GM19099 (cell line): ENCODE measurements around the gene EGFL7.

Experiments
- POLR2A ChIP-seq: IDR thresholded peaks from 3 replicates; pipeline ENCODE4 v1.6.1; 2011; ENCODE audit warnings: low read depth; ENCODE audit not compliant: insufficient read length; ENCODE audit errors: extremely low read depth

EGFL7 gene

GRCh38 chr9:136661641-136662325, 933 bp upstream of the EGFL7 start:
- no peak for TF ChIP-seq POLR2A

GRCh38 chr9:136662326-136662655, 425 bp upstream of the EGFL7 start:
- no peak for TF ChIP-seq POLR2A

- TF ChIP-seq POLR2A, result no peak
Observed at GRCh38 chr9:136664000-136664915, 1.5 kb downstream of the EGFL7 start.

GRCh38 chr9:136665111-136665703, 2.5 kb downstream of the EGFL7 start:
- TF ChIP-seq POLR2A, result no peak

GRCh38 chr9:136665704-136666371, 3.1 kb downstream of the EGFL7 start:
- TF ChIP-seq POLR2A, result no peak

- TF ChIP-seq POLR2A, result no peak
Observed at GRCh38 chr9:136666372-136667213, 3.9 kb downstream of the EGFL7 start.

- TF ChIP-seq POLR2A, result no peak
Observed at GRCh38 chr9:136667214-136667939, 4.7 kb downstream of the EGFL7 start.

GRCh38 chr9:136667940-136668760, 5.4 kb downstream of the EGFL7 start:
- TF ChIP-seq POLR2A, result no peak

GRCh38 chr9:136668983-136669790, 6.5 kb downstream of the EGFL7 start:
- no peak for TF ChIP-seq POLR2A

- no peak for TF ChIP-seq POLR2A
Observed at GRCh38 chr9:136669791-136670464, 7.2 kb downstream of the EGFL7 start.

GRCh38 chr9:136670576-136671253, 8.0 kb downstream of the EGFL7 start:
- no peak for TF ChIP-seq POLR2A

GRCh38 chr9:136671254-136671614, 8.5 kb downstream of the EGFL7 start:
- no peak for TF ChIP-seq POLR2A
